Fibroblast of mammary gland (primary cell): Measurements from ENCODE around the gene BCR.

Source experiments
- DNase-seq: peaks from one replicate; pipeline ENCODE4 v3.0.0-alpha.2; 2010; ENCODE audit warnings: low read depth
- H3K4me3 ChIP-seq: 2 replicates; pipeline ENCODE4 v1.5.1; 2011; ENCODE audit warnings: low read depth, mild to moderate bottlenecking, low read length, moderate library complexity; ENCODE audit not compliant: control insufficient read depth
- TF ChIP-seq, protein P1 (sequence below): conservative IDR thresholded peaks from 2 replicates; pipeline ENCODE4 v1.5.1; 2011; ENCODE audit warnings: low read depth, low read length, inconsistent platforms; ENCODE audit not compliant: control insufficient read depth, insufficient read depth

Gene BCR

DNA sequence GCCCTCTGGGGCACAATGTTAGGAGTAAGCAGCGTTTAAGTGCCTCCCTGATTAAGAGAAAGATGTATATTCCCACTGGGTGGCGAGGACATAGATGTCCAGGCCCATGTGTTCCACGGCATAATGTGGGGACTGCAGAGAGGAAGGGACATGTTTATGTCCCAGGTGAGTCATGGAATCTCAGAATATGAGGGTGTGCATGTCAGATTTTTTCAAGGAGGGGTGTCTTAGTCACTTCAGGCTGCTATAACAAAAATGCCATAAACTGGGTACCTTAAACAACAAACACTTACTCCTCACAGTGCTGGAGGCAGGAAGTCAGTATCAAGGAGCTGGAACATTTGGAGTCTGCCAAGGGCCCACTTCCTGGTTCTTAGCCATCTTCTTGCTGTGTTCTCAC, 55.1 kb downstream of the BCR start:
- no peak overlapping the region for H3K4me3 ChIP-seq
- DNase-seq, result no peak
- TF ChIP-seq, protein P1, sequence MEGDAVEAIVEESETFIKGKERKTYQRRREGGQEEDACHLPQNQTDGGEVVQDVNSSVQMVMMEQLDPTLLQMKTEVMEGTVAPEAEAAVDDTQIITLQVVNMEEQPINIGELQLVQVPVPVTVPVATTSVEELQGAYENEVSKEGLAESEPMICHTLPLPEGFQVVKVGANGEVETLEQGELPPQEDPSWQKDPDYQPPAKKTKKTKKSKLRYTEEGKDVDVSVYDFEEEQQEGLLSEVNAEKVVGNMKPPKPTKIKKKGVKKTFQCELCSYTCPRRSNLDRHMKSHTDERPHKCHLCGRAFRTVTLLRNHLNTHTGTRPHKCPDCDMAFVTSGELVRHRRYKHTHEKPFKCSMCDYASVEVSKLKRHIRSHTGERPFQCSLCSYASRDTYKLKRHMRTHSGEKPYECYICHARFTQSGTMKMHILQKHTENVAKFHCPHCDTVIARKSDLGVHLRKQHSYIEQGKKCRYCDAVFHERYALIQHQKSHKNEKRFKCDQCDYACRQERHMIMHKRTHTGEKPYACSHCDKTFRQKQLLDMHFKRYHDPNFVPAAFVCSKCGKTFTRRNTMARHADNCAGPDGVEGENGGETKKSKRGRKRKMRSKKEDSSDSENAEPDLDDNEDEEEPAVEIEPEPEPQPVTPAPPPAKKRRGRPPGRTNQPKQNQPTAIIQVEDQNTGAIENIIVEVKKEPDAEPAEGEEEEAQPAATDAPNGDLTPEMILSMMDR, result no peak

DNA sequence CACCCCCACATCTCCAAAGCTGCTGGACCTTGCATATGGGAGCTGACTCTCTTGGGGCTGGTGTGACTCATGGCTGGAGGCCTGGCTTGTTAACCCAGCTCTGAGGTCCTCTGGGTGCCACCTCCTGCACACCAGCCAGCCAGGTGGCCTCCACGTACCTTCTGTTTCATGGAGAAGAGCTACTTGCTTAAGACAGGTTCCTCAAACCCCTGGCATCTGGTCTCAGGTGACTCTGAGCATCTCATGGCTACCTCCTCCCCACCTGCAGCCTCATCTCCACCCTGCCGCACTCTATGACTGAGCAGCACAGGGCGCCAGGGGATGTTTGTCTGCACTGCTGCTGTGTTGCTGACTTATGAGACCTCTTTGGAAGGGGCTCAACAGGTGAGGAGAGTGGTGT, 55.7 kb downstream of the BCR start:
- H3K4me3 ChIP-seq, result no peak overlapping the region
- no peak for DNase-seq
- TF ChIP-seq, protein P1, result no peak

DNA sequence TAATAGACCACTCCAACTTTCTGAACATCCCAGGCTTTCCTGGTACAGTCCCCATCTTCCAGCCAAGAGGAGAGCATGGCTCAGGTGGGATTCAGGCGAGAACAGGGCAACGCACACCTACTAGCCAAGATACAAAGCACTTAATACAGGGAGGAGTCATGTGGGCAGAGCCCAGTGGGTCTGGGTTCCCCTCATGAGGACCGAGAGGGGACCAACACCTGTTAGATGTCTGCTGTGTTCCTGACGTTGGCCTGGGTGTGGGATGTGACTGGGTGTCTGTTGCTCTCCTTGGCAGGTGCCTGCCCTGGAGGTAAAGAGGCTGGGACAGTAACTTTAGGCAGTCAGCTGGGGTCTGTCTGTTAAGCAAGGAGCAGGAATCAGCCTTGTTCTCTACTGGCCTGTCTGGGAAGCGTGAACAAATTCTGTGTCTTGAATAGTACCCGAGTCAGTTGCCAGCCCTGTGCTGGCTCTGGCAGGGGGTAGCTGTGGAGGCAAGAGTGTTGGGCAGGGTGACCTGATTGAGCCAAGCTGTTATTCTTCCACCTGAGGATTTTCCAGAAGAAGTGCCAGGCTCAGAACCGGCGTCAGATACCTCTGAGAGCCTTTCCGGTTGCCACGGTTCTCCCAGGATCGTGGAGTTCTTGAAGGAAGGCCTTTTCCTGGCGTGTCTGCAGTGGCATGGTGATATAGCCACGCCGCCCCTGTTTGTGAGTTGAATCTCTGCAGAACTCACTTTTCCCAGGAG, 56.3 kb downstream of the BCR start:
- H3K4me3 ChIP-seq, result no peak overlapping the region
- TF ChIP-seq, protein P1, result no peak

DNA sequence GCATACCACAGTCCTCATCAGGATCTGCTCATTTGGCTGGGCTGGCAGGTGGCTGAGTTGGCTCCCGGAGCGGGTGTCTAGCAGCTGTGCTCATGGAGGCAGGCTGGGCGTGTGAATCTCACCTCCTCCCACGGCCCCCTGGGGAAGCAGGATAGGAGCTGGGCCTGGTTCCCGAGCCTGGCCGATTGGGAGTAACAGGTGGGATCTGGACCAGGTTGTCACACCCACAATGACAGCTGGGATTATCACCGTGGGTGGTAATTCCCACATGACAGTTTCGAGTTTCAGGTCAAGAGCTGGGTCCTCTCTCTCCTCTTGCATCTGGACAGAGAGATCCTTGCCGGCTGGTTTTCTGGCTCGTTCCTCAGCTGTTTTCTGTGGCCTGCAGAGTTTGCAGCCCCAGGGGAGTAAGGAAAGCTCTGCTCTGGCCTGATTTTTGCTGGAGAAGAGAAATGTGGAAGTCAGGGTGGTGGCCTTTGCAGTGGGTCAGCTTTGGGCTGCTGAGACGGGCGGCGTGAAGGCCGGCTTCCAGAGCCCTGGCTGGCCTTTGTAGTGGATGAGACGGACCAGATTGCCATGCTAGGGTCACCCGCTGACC, 57.0 kb downstream of the BCR start:
- H3K4me3 ChIP-seq, result no peak overlapping the region
- TF ChIP-seq, protein P1, result no peak
- peak; percentile 50 for DNase-seq

More for the DNA sequence above, 56.3 kb downstream of the BCR start:
- DNase-seq, result no peak

DNA sequence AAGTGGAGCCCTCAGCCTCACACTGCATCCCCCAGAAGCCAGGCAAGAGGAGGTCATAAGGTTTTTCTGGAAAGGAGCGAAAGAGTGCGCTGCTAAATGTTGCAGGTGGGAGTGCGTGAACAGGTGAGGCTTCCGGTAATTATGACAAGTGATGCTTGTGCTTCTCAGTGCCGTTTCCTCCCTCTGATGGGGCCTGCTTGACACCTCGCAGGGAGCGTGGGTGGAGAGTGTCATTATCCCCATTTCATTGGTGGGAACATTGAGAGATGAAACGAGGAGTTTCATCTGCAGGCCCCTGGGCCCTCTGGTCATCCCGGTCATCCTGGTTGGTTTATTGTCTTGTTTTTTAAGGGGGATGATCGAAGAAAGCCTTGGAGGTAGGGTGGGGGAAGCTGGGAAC, 57.5 kb downstream of the BCR start:
- TF ChIP-seq, protein P1, result no peak
- H3K4me3 ChIP-seq, result no peak overlapping the region
- no peak for DNase-seq

DNA sequence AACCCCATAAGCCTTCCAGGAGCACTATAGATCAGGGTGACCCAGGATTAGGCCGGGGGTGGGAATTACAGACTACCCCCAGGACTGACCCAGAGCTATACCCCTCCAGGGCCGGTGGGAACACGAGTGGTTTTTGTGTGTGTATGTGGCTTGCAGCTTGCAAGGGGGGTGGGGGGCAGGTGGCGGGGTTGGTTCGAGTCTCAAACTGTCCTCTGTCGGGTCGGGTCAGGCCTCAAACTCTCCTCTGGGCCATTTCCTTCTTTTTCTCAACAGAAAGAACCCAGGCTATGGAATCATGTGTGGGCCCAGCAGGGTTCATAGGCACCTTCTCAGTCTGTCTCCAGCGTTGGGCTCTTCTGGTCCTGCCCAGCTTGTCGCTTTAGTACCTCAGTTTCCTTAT, 58.4 kb downstream of the BCR start:
- TF ChIP-seq, protein P1, result no peak
- no peak for DNase-seq
- no peak overlapping the region for H3K4me3 ChIP-seq
